Measurements from ENCODE around the gene YPEL1.
"Not testable (repeated sequence)": the region's sequence is repeated elsewhere in the genome, so short reads cannot be mapped to it uniquely, and the experiment has no call there.

Gene YPEL1

DNA sequence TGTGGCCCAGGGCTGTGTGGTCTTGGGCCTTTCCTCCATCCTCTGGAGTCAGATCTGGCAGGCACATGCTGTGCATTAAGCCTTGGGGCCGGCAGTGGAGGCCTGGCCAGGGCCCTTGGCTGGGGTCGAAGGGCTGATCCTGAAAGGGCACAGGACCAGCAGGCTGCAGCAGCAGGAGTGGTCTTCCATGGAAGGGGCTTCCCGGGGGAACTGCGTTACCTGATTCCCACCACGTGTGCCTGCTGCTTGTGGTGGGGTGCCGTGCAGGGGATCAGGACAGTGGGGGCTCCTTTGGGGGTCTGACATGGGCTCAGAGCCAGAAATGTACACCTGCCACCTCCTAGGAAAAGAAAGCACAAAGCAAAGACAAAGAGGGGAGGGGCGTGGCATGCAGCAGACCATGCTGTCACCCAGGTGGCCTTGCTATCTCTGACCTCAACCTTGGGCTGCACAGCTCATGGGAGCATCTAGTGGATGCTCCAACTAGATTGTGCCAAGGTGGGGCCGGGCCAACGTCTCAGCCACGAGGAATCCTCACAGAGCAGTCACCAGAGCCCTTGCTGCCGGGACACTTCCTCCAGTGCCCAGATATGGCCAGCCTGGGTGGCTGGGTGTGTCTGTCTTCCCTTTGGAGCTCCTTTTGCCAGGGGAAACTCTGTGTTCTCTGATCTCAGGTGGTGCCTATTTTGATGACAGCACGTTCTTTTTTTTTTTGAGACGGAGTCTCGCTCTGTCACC lies 17.9 kb upstream of the YPEL1 start:
- no peak for DNase-seq (ENCODE audit: low read depth)

DNA sequence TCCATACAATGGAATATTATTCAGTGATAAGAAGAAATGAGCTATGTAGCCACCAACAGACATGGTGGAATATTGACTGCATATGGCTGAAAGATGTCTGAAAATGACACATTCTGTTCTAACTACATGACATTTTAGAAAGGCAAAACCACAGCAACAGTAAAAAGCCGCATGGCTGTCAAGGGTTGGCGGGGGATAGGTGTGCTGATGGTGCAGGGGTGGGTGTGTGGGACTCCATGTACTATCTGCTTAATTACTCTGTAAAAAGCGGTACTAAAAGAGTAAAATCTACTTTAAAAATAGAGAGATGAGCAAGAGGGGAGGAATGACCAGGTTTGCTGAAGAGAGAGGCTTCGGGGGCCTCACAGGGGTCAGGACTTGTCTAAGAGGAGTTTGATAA lies 16.7 kb upstream of the YPEL1 start:
- no peak for DNase-seq (ENCODE audit: low read depth)

DNA sequence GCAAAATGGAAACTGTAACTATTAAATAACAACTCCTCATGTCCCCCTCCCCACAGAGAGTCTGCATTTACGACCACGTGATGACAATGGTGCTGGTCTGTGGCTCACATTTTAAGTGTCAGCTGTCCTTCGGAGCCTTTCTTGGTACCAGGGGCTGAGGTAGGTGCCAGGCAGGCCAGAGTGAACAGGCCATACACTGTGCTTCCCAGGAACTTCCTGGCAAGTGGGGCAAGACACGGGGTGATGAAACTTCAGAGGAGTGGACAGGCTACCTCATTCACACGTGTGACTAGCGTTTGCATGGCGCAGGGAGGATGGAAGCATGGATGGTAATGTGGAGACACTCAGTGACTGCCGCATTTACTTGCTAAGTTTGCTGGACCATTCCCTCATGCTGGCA lies 10.4 kb upstream of the YPEL1 start:
- DNase-seq (ENCODE audit: low read depth) = no peak

DNA sequence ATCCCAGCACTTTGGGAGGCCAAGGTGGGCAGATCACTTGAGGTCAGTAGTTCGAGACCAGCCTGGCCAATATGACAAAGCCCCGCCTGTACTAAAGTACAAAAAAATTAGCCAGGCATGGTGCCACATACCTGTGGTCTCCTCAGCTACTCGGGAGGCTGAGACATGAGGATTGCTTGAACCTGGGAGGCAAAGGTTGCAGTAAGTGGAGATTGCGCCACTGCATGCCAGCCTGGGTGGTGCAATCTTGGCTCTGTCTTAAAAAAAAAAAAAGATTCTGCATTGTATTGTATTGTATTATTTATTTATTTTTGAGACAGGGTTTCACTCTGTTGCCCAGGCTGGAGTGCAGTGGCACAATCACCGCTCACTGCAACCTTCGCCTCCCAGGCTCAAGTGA lies 9.3 kb upstream of the YPEL1 start:
- DNase-seq (ENCODE audit: low read depth) = not testable (repeated sequence)

DNA sequence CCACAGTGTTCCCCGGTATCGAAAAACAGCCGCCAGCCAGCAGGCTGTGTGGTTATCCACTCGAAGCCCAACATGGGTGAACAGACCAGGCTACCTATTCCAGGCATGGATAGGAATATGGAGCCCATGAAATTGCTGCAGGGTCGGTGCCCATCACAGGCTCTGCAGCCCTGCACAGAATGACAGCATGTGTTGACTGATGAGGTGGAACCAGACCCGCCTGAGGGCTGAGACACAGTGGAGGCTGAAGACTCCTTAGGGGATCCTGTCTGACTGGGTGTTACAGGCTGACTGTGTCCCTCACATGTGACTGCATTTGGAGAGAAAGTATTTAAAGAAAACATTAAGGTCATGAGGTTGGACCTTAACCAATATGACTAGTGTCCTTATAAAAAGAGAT lies 6.2 kb upstream of the YPEL1 start:
- no peak for DNase-seq (ENCODE audit: low read depth)

DNA sequence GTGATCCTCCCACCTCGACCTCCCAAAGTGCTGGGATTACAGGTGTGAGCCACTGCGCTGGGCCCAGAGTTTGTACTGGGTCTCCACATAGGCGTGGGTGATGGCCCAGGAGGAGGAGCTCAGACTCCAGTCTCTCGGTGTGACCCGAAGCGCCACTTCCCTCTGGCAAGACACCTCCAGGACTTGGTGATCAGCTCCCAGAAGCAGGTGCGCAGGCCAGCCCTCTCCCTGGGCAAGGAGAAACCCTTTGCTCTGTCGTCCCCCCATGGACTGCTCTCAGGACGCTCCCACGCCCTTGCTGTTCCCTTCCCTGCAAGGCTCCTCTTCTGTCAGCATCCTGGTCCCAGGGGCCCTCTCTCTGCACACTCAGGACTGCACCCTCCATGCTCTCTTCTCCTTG lies 5.5 kb upstream of the YPEL1 start:
- no peak for DNase-seq (ENCODE audit: low read depth)

DNA sequence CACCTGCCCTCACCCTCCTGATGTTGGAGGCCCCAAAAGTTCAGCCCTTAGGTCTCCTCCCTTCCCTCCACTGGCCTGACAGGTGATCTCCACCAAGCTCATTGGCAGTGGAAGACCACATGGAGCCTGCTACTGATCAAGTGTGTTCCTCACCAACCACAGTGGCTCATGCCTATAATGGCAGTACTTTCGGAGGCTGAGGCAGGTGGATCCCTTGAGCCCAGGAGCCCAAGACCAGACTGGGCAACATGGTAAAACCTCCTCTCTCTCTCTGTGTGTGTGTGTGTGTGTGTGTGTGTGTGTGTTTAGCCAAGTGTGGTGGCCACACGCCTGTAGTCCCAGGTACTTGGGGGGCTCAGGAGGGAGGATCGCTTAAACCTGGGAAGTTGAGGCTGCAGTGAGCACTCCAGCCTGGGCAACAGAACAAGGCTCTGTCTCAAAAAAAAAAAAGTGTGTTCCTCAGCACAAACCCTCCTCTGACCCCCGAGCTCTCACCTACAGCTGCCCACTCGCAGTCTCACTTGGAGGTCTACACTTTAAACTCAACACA lies 4.3 kb upstream of the YPEL1 start:
- no peak for DNase-seq (ENCODE audit: low read depth)

DNA sequence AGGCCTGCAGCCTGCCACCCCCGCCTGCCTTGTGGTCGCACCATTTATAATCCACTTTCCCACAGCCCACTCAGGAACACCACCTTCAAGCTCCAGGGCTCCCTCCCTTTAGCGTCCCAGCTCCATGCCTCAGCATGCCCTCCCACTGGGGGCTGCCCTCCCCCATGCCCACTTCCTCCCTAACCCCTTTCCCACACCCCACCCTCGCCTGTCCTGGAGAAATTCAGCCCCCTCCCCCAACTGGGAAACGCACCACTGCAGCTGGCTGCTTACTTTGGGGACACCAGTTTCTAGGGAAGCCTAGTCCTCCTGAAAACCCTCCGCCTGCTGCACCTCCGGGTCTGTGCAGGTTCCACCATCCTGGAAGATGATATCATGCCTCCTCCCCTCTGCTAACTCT lies 3.4 kb upstream of the YPEL1 start:
- DNase-seq (ENCODE audit: low read depth) = no peak

DNA sequence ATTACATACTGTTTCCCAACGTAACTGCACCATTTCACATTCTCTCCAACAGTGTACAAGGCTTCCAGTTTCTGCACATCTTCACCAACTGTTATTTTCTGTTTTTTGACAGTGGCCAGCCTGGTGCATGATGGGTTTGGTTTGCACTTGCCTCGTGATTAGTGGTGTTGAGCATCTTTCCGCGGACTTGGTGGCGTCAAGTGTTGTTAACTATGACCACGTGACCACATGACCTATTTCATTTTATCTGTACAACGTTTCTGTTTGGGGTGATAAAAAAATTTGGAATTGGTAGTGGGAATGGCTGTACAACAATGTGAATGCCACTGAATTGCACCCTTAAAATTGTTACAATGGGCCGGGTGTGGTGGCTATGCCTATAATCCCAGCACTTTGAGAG lies 2.5 kb upstream of the YPEL1 start:
- DNase-seq (ENCODE audit: low read depth) = no peak

DNA sequence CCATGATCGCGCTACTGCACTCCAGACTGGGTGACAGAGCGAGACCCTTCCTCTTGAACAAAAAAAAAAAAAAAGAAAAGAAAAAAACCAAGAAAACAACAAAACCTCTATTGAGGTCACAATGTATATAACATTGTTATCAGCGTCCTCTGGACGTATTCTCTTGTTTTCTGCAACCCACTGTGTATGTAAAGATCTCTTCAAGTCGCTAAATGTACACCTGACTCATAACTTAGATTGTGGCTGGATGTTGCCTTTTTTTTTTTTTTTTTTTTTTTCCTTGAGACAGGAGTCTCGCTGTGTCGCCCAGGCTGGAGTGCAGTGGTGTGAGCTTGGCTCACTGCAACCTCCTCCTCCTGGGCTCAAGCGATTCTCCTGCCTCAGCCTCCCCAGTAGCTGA lies 1.4 kb upstream of the YPEL1 start:
- DNase-seq (ENCODE audit: low read depth) = no peak

DNA sequence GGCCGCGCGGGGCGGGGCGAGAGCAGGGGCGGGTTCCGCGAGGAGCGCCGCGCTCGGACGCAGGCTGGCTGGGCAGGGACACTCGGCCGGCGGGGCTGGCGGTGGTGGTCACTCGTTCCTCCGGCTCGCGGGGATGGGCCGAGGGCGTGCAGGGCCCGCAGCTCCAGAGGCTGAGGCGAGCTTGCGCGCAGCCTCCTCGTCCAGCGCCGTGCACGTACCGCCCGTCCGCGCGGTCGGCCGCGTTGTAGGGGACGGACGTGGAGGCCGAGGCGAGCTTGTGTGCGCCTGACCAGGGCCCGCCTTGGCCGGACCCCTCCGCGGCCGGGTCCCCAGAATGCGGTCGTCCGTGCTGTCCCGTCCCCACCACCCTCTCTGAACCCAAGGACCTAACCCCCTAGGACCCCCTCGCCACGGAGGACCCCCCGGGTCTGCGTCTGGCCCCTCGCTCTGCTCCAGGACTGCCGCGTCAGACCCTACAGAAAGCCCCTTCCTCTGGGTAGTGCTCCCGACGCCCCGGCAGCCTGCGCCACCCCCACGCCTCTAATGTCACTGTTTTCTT lies 569 bp upstream of the YPEL1 start:
- no peak for DNase-seq (ENCODE audit: low read depth)

DNA sequence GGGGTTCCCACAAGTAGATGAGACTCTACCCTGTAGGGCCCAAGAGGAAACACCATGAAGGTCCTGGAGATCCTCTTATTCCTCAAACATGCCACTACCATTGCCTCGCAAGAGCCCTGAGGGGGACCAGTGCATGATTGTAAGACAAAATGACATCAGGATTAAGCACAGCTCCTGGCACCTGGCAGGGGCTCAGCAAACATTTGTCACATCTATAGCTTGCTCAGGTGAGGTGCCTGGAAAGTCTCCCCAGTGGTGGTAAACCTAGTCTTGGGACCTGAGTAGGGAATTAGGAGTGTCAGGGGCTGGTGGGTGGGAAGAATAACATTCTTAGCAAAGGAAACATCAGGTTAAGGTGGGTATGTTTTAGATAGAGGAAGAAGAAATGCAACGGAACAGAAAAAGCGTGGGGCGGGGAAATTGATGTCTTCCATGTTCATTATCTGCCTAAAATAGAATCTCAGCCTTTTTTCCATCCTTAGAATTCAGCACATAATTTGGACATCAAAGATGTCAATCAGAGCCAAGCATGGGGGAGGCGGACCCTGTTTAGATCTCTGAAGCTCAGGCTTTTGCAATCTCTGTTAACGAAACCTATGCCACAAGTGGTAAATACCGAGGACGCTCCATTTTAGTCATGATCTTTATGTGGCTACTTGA lies 924 bp downstream of the YPEL1 start:
- no peak for DNase-seq (ENCODE audit: low read depth)

DNA sequence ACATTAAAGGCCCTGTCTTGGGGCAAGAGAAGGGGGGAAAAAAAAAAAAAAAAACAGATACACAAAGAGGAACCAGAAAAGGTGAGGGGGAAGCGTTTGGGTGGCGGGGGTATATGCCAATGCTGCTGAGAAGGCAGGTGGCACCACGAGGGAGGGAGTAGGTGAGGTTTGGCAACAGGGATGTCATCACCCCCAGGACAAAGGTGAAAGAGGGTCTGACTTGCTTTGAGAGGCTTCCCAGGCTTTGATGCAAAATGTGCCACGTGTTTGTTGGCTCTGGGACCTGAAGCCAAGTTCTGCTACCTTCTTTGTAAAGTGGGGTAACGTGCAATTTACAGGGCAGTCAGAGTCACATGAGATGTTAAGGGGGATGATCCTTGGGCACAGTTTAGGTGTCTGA lies 4.1 kb downstream of the YPEL1 start:
- no peak for DNase-seq (ENCODE audit: low read depth)

DNA sequence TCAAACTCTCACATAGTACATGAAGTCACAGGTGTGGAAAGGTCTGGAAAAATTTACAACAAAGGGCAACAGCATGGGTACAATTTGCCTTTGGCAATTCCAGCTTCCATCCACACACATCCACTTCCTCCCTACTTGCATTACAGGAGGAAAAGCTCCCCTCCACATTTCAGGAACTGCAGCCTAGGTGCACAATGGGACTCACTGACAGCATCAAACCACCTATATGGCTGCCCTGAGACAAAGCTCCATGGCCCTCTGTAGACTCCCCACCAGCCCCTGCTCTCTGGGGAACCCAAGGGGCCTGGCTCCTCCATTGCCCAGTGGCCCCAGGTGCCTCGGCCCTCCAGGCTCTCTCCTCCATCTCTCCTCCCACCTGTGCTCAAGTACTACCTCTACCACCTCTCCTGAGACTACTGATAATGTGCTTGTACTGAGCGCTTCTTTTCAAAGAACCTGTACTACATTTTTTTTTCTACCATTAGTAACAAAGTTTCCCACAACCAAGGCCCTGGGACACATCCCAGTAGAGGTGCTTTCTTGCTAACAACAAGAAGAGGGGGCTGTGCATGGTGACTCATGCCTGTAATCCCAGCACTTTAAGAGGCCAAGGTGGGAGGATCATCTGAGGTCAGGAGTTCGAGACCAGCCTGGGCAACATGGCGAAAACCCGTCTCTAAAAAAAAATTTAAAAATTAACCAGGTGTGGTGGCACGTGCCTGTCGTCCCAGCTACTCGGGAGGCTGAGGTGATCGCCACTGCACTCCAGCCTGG lies 4.9 kb downstream of the YPEL1 start:
- no peak for DNase-seq (ENCODE audit: low read depth)

DNA sequence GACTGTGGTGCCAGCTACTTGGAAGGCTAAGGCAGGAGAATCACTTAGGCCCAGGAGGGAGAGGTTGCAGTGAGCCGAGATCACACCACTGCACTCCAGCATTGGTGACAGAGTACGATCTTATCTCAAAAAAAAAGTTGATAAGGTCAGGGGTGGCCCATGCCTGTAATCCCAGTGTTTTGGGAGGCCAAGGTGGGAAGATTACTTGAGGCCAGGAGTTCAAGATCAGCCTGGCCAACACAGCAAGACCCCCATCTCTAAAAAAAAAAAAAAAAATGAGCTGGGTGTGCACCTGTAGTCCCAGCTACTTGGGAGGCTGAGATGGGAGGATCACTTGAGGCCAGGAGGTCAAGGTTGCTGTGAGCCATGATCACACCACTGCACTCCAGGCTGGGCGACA lies 6.4 kb downstream of the YPEL1 start:
- DNase-seq (ENCODE audit: low read depth) = not testable (repeated sequence)

DNA sequence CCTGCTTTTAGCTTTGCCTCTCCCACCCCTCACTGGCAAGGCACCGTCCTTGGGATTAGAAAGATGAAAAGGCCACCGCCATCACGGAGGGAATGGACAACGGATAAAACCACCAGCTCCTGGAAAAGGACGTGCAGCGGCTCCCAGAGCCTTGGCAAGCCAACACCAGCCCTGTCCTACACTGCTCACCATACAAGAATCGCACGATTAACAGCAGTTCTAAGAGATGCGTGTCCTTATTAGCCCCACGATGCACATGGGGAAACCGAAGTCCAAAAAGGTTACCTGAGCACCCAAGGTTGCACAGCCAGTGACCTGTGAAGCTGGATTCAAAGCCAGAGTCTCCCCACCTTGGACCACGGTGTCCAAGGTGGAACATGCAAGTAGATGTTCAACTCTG lies 7.3 kb downstream of the YPEL1 start:
- DNase-seq (ENCODE audit: low read depth) = no peak

DNA sequence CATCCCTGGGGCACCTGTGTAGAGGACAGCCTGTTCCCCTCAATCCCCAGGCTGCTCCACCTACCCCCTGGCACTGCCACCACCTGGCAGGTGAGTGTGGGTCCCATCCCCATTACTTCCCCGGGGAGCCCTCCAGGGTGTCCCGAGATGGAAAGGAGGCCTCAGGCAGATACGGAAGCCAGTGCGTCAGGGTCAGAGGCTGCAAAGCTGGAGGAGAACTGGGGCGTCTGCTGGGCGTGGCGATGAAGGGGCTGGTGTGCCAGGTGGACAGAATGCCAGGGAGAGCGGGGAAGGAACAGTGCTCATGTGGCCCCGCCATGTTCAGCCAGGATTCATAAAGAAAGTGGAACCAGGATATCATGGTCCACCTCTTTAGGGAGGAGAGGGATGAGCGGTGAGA lies 7.8 kb downstream of the YPEL1 start:
- DNase-seq (ENCODE audit: low read depth) = no peak

DNA sequence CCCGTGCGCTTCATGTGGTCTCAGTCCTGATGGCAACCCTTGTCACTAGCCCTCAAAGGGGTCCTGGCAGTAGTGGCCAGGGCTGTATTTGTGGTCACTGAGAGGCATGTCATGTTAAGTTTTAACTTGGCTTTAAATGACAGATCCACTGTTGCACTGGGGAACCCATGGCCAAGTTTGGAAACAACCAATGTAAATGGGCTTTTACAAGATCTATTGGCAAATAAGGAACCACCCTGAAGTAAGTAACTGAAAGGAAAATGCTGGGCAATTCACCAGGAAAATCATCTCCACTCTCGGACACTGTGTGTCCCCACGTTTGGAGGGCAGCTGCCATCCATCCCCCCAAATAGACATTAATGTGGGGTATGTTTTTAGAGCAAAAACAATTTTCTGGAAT lies 8.4 kb downstream of the YPEL1 start:
- no peak for DNase-seq (ENCODE audit: low read depth)

DNA sequence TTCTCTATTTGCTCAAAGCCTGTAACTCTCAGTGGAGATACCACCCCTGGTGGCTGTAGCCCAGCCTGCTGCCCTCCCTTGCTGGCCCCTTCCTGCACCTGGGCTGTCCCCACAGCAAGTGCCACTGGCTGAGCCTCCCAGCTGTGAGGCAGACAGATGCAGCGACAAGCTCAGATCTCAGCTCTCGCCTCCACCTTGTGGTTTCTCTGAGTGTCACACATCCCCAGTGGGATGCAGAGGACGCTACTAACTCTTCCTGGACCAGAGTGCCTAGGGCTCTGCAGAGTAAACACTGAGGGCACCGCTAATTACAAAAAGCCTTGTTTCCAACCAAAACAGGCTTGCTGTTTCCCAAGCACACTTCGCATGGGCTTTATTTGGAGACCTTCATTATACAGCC lies 8.9 kb downstream of the YPEL1 start:
- peak; percentile 27 for DNase-seq (ENCODE audit: low read depth)

DNA sequence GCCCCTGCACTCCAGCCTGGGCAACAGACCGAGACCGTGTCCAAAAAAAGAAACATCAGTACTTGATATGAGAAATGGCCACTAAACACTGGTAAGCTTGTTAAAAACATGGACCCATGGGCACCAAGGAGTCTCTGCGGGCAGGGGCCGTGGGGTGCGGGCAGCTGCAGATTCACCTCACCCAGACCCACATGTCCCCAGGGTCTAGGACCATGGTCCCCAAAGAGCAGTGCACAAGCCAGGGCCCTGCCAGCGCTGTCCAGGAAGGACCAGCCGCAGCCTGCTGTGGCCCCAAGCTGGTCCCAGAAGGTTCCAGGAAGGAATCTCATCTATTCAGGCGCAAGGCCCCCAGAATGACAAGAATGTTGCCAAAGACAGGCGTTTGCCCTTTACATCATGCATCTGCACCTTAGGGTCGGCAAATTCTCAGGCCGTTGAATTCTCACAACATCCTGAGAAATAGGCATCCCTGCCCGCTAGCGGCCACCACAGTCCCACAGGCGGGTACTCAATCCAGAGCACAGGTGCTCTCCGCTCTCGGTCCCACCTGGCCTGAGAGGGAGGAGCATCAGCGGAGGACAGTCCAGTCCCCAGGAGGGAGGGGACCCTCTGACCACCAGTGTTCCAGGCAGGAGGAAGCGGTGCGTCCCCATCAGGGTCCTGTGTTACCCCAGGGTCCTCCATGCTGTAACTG lies 9.5 kb downstream of the YPEL1 start:
- DNase-seq (ENCODE audit: low read depth) = no peak

DNA sequence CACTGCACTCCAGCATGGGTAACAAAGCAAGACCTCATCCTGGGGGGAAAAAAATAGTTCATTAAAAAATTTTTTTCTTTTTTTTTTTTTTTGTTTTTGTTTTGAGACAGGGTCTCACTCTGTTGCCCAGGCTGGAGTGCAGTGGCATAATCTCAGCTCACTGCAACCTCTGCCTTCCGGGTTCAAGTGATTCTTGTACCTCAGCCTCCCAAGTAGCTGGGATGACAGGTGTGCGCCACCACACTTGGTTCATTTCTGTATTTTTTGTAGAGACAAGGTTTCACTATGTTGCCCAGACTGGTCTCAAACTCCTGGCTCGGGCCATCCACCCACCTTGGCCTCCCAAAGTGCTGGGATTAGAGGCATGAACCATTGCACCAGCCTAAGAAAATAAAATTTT lies 11.1 kb downstream of the YPEL1 start:
- not testable (repeated sequence) for DNase-seq (ENCODE audit: low read depth)

Data from activated gamma-delta T cell treated with anti-CD3 and anti-CD28 coated beads, Interleukin-2, amount 50 U/mL, for 16 hours (primary cell).